ENCODE measurements around the gene QRFP. TPM values are rescaled to one million over a fixed set of nuclear protein-coding genes. Genes with fewer than 3 reads are reported as not detected.

Gene QRFP
- total and polyA plus RNA-seq, 9 donors, result 0.27 to 0.66 (median 0.47) TPM; not detected in 1

- Histone ChIP-seq H3K4me3 (ENCODE audit: low read length) (no peak overlapping the region), H3K9me3 (replicated peaks; ENCODE audit: control insufficient read depth, low read depth, low read length) (no peaks in the 10 kb centered on the region), H3K36me3 (ENCODE audit: control insufficient read depth, insufficient read depth, low read length) (peaks cover 70% of the 10 kb centered on the region), H3K27ac (ENCODE audit: low read length) (no peak overlapping the region), H3K27me3 (ENCODE audit: control insufficient read depth, insufficient read depth, low read length) (no peaks in the 10 kb centered on the region), H3K4me1 (ENCODE audit: control insufficient read depth, insufficient read depth, low read length) (peaks cover 3% of the 10 kb centered on the region)
- 80% methylated on average over 8 of the region's 17 CpGs for whole genome bisulfite sequencing (ENCODE audit: insufficient coverage)
- DNase-seq, result no peak
These were observed 25.9 kb downstream of the QRFP start for GRCh38 chr9:130870491-130871381.

GRCh38 chr9:130869250-130869649 lies 27.4 kb downstream of the QRFP start:
- Histone ChIP-seq H3K4me1 (ENCODE audit: control insufficient read depth, insufficient read depth, low read length) (peaks cover 3% of the 10 kb centered on the region), H3K27ac (ENCODE audit: low read length) (no peak overlapping the region), H3K36me3 (ENCODE audit: control insufficient read depth, insufficient read depth, low read length) (peaks cover 67% of the 10 kb centered on the region), H3K9me3 (replicated peaks; ENCODE audit: control insufficient read depth, low read depth, low read length) (no peaks in the 10 kb centered on the region), H3K27me3 (ENCODE audit: control insufficient read depth, insufficient read depth, low read length) (no peaks in the 10 kb centered on the region), H3K4me3 (ENCODE audit: low read length) (no peak overlapping the region)
- WGBS (ENCODE audit: insufficient coverage), result no CpG with 5 or more reads among the region's 8 CpGs
- no peak for DNase-seq

GRCh38 chr9:130868230-130868629 lies 28.4 kb downstream of the QRFP start:
- Histone ChIP-seq H3K27ac (ENCODE audit: low read length) (no peak overlapping the region), H3K4me3 (ENCODE audit: low read length) (no peak overlapping the region), H3K27me3 (ENCODE audit: control insufficient read depth, insufficient read depth, low read length) (no peaks in the 10 kb centered on the region), H3K36me3 (ENCODE audit: control insufficient read depth, insufficient read depth, low read length) (peaks cover 63% of the 10 kb centered on the region), H3K9me3 (replicated peaks; ENCODE audit: control insufficient read depth, low read depth, low read length) (no peaks in the 10 kb centered on the region), H3K4me1 (ENCODE audit: control insufficient read depth, insufficient read depth, low read length) (peaks cover 5% of the 10 kb centered on the region)
- no peak for DNase-seq
- WGBS (ENCODE audit: insufficient coverage), result 68% methylated on average over 2 of the region's 3 CpGs

- WGBS (ENCODE audit: insufficient coverage), result 89% methylated on average over 4 of the region's 9 CpGs
- no peaks in the 10 kb centered on the region for H3K27me3 ChIP-seq (ENCODE audit: control insufficient read depth, insufficient read depth, low read length)
- peaks cover 63% of the 10 kb centered on the region for H3K36me3 ChIP-seq (ENCODE audit: control insufficient read depth, insufficient read depth, low read length)
- no peak overlapping the region for H3K27ac ChIP-seq (ENCODE audit: low read length)
- no peaks in the 10 kb centered on the region for H3K9me3 ChIP-seq (replicated peaks; ENCODE audit: control insufficient read depth, low read depth, low read length)
- H3K4me1 ChIP-seq (ENCODE audit: control insufficient read depth, insufficient read depth, low read length), result peaks cover 7% of the 10 kb centered on the region
- H3K4me3 ChIP-seq (ENCODE audit: low read length), result no peak overlapping the region
- no peak for DNase-seq
These were observed 29.1 kb downstream of the QRFP start for GRCh38 chr9:130867556-130867955.

- DNase-seq, result peak; percentile 89
- H3K4me1 ChIP-seq (ENCODE audit: control insufficient read depth, insufficient read depth, low read length), result peaks cover 10% of the 10 kb centered on the region
- H3K36me3 ChIP-seq (ENCODE audit: control insufficient read depth, insufficient read depth, low read length), result peaks cover 61% of the 10 kb centered on the region
- no peak overlapping the region for H3K4me3 ChIP-seq (ENCODE audit: low read length)
- no peaks in the 10 kb centered on the region for H3K27me3 ChIP-seq (ENCODE audit: control insufficient read depth, insufficient read depth, low read length)
- no peaks in the 10 kb centered on the region for H3K9me3 ChIP-seq (replicated peaks; ENCODE audit: control insufficient read depth, low read depth, low read length)
- H3K27ac ChIP-seq (ENCODE audit: low read length), result peak overlapping the region; percentile 42
- WGBS (ENCODE audit: insufficient coverage), result 8% methylated on average over 2 of the region's 4 CpGs
These were observed 30.1 kb downstream of the QRFP start for GRCh38 chr9:130866474-130866965.

- Histone ChIP-seq H3K4me1 (ENCODE audit: control insufficient read depth, insufficient read depth, low read length) (peaks cover 13% of the 10 kb centered on the region), H3K4me3 (ENCODE audit: low read length) (no peak overlapping the region), H3K36me3 (ENCODE audit: control insufficient read depth, insufficient read depth, low read length) (peaks cover 56% of the 10 kb centered on the region), H3K27ac (ENCODE audit: low read length) (no peak overlapping the region), H3K27me3 (ENCODE audit: control insufficient read depth, insufficient read depth, low read length) (no peaks in the 10 kb centered on the region), H3K9me3 (replicated peaks; ENCODE audit: control insufficient read depth, low read depth, low read length) (no peaks in the 10 kb centered on the region)
- 100% methylated on average over 1 of the region's 3 CpGs for WGBS (ENCODE audit: insufficient coverage)
- DNase-seq, result no peak
These were observed 30.7 kb downstream of the QRFP start for GRCh38 chr9:130865921-130866320.

GRCh38 chr9:130864541-130864940 lies 32.1 kb downstream of the QRFP start:
- no peak for DNase-seq
- Histone ChIP-seq H3K4me3 (ENCODE audit: low read length) (no peak overlapping the region), H3K27ac (ENCODE audit: low read length) (no peak overlapping the region), H3K27me3 (ENCODE audit: control insufficient read depth, insufficient read depth, low read length) (no peaks in the 10 kb centered on the region), H3K9me3 (replicated peaks; ENCODE audit: control insufficient read depth, low read depth, low read length) (no peaks in the 10 kb centered on the region), H3K4me1 (ENCODE audit: control insufficient read depth, insufficient read depth, low read length) (peaks cover 23% of the 10 kb centered on the region), H3K36me3 (ENCODE audit: control insufficient read depth, insufficient read depth, low read length) (peaks cover 49% of the 10 kb centered on the region)
- 77% methylated on average over 4 of the region's 6 CpGs for WGBS (ENCODE audit: insufficient coverage)

GRCh38 chr9:130862747-130863146 lies 33.9 kb downstream of the QRFP start:
- peaks cover 39% of the 10 kb centered on the region for H3K4me1 ChIP-seq (ENCODE audit: control insufficient read depth, insufficient read depth, low read length)
- H3K36me3 ChIP-seq (ENCODE audit: control insufficient read depth, insufficient read depth, low read length), result peaks cover 52% of the 10 kb centered on the region
- no peak overlapping the region for H3K27ac ChIP-seq (ENCODE audit: low read length)
- WGBS (ENCODE audit: insufficient coverage), result 72% methylated on average over 12 of the region's 23 CpGs
- no peaks in the 10 kb centered on the region for H3K9me3 ChIP-seq (replicated peaks; ENCODE audit: control insufficient read depth, low read depth, low read length)
- no peak for DNase-seq
- no peak overlapping the region for H3K4me3 ChIP-seq (ENCODE audit: low read length)
- no peaks in the 10 kb centered on the region for H3K27me3 ChIP-seq (ENCODE audit: control insufficient read depth, insufficient read depth, low read length)

GRCh38 chr9:130862217-130862616 lies 34.4 kb downstream of the QRFP start:
- peaks cover 42% of the 10 kb centered on the region for H3K4me1 ChIP-seq (ENCODE audit: control insufficient read depth, insufficient read depth, low read length)
- H3K4me3 ChIP-seq (ENCODE audit: low read length), result no peak overlapping the region
- WGBS (ENCODE audit: insufficient coverage), result 62% methylated on average over 8 of the region's 8 CpGs
- no peak for DNase-seq
- H3K27me3 ChIP-seq (ENCODE audit: control insufficient read depth, insufficient read depth, low read length), result no peaks in the 10 kb centered on the region
- H3K9me3 ChIP-seq (replicated peaks; ENCODE audit: control insufficient read depth, low read depth, low read length), result no peaks in the 10 kb centered on the region
- peaks cover 52% of the 10 kb centered on the region for H3K36me3 ChIP-seq (ENCODE audit: control insufficient read depth, insufficient read depth, low read length)
- no peak overlapping the region for H3K27ac ChIP-seq (ENCODE audit: low read length)

- no peaks in the 10 kb centered on the region for H3K9me3 ChIP-seq (replicated peaks; ENCODE audit: control insufficient read depth, low read depth, low read length)
- no CpG with 5 or more reads among the region's 8 CpGs for WGBS (ENCODE audit: insufficient coverage)
- H3K27me3 ChIP-seq (ENCODE audit: control insufficient read depth, insufficient read depth, low read length), result no peaks in the 10 kb centered on the region
- peaks cover 53% of the 10 kb centered on the region for H3K36me3 ChIP-seq (ENCODE audit: control insufficient read depth, insufficient read depth, low read length)
- no peak overlapping the region for H3K4me3 ChIP-seq (ENCODE audit: low read length)
- H3K27ac ChIP-seq (ENCODE audit: low read length), result peak overlapping the region; percentile 77
- no peak for DNase-seq
- H3K4me1 ChIP-seq (ENCODE audit: control insufficient read depth, insufficient read depth, low read length), result peaks cover 42% of the 10 kb centered on the region
These were observed 35.0 kb downstream of the QRFP start for GRCh38 chr9:130861372-130862180.
